ENCODE measurements around the gene RXRA. TPM values are rescaled to one million over a fixed set of nuclear protein-coding genes. Genes with fewer than 3 reads are reported as not detected.

RXRA gene
- total and polyA plus RNA-seq, 2 of the 13 experiments (the other 11 are each of a cell fraction or from before 2014, with no cell fraction given), result 18.9 to 29.2 TPM

GRCh38 chr9:134336228-134336627, 10.0 kb downstream of the RXRA start:
- Histone ChIP-seq H3K79me2 (ENCODE audit: insufficient read depth, low read length) (peaks cover 99% of the 10 kb centered on the region), H3K27me3 (ENCODE audit: control insufficient read depth in 1 of 2, insufficient read depth in 2 of 2, low read length in 2 of 2) (no peaks in the 10 kb centered on the region), H3K4me2 (ENCODE audit: low read depth, low read length) (peak overlapping the region; percentile 48; the same call in 1 of the 2 replicates), H3K9ac (ENCODE audit: insufficient read depth, low read depth, low read length) (peak overlapping the region; percentile 5; the same call in 1 of the 2 replicates), H3K9me3 (ENCODE audit: low read length) (no peaks in the 10 kb centered on the region), H2AFZ (ENCODE audit: low read length) (no peak overlapping the region), H3K4me3 (replicated peaks in 1 of 3; ENCODE audit: insufficient read depth in 1 of 3, low read depth in 2 of 3, low read length in 3 of 3) (no peak overlapping the region; a peak in 1 of 6 replicates), H3K4me1 (ENCODE audit: insufficient read depth, low read length) (peaks cover 88% of the 10 kb centered on the region), H3K36me3 (replicated peaks in 1 of 2; ENCODE audit: control insufficient read depth in 1 of 2, insufficient read depth in 2 of 2, low read length in 2 of 2) (peaks cover 4 to 7% of the 10 kb centered on the region in 2 experiments; a peak in 2 of 5 replicates), H4K20me1 (ENCODE audit: insufficient read depth, low read length) (peaks cover 95% of the 10 kb centered on the region), H3K27ac (ENCODE audit: extremely low read length, insufficient read depth, low read length) (peak overlapping the region; percentile 65)
- ATAC-seq (no peak), FAIRE-seq (no peak), DNase-seq (ENCODE audit: low spot score) (no peak)
- POLR2A ChIA-PET, result interaction anchor here (1.0 to 1.4 kb wide), 2 partner anchors 16 to 28 kb away, joined by 4 read pairs; no protein-coding TSS in a partner anchor
- WGBS (ENCODE audit: low lambda C conversion rate), result 31% methylated on average over 2 of the region's 12 CpGs
- BruUV-seq (replicated peaks), result no TSS peak
- CTCF ChIA-PET (ENCODE audit: low intra/inter-chr PET ratio, low total read pairs), result no interaction called here
- in situ Hi-C loops (cut with HindIII; ENCODE audit: extremely low pct_ligation_motif_present, low pct_unique_long_range_greater_than_20kb), result loop anchor here (10.0 kb wide), 1 partner anchor 271 kb away; the partner anchor contains the start of gene BRD3
- intact Hi-C loops (cut with micrococcal nuclease; ENCODE audit: unreplicated experiment), result no loop called here
- TF ChIP-seq HOXA3 (CRISPR knock-in tag; IDR thresholded peaks at IDR 0.05) (no peak), ZNF891 (CRISPR knock-in tag; IDR thresholded peaks at IDR 0.05) (peak; percentile 51; the same call in 1 of the 2 replicates), ZNF235 (CRISPR knock-in tag; IDR thresholded peaks at IDR 0.05; ENCODE audit: borderline replicate concordance) (0 out of 2 replicates have a peak, but pooled peaks have one; percentile 5), PCBP1 (IDR thresholded peaks at IDR 0.05; ENCODE audit: borderline replicate concordance, low read depth, low read length) (0 out of 2 replicates have a peak, but pooled peaks have one; percentile 6), HNF1B (CRISPR knock-in tag; IDR thresholded peaks at IDR 0.05) (0 out of 2 replicates have a peak, but pooled peaks have one; percentile 7), ZSCAN29 (CRISPR knock-in tag; conservative IDR thresholded peaks at IDR 0.05) (no peak), SRF (IDR thresholded peaks at IDR 0.05; ENCODE audit: low read depth, low read length) (no peak), HOXA9 (CRISPR knock-in tag; IDR thresholded peaks at IDR 0.05; ENCODE audit: borderline replicate concordance) (no peak), AGO2 (optimal IDR thresholded peaks at IDR 0.05; ENCODE audit: low read depth, low read length) (peak; percentile 17), NFRKB (IDR thresholded peaks at IDR 0.05) (no peak)
- TF ChIP-seq, protein P1, sequence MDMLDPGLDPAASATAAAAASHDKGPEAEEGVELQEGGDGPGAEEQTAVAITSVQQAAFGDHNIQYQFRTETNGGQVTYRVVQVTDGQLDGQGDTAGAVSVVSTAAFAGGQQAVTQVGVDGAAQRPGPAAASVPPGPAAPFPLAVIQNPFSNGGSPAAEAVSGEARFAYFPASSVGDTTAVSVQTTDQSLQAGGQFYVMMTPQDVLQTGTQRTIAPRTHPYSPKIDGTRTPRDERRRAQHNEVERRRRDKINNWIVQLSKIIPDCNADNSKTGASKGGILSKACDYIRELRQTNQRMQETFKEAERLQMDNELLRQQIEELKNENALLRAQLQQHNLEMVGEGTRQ (IDR thresholded peaks at IDR 0.05; ENCODE audit: low read depth, low read length), result no peak
- TF ChIP-seq, protein P1 (CRISPR knock-in tag; IDR thresholded peaks at IDR 0.05; ENCODE audit: borderline replicate concordance), result 0 out of 2 replicates have a peak, but pooled peaks have one; percentile 12
- TF ChIP-seq, protein P2, sequence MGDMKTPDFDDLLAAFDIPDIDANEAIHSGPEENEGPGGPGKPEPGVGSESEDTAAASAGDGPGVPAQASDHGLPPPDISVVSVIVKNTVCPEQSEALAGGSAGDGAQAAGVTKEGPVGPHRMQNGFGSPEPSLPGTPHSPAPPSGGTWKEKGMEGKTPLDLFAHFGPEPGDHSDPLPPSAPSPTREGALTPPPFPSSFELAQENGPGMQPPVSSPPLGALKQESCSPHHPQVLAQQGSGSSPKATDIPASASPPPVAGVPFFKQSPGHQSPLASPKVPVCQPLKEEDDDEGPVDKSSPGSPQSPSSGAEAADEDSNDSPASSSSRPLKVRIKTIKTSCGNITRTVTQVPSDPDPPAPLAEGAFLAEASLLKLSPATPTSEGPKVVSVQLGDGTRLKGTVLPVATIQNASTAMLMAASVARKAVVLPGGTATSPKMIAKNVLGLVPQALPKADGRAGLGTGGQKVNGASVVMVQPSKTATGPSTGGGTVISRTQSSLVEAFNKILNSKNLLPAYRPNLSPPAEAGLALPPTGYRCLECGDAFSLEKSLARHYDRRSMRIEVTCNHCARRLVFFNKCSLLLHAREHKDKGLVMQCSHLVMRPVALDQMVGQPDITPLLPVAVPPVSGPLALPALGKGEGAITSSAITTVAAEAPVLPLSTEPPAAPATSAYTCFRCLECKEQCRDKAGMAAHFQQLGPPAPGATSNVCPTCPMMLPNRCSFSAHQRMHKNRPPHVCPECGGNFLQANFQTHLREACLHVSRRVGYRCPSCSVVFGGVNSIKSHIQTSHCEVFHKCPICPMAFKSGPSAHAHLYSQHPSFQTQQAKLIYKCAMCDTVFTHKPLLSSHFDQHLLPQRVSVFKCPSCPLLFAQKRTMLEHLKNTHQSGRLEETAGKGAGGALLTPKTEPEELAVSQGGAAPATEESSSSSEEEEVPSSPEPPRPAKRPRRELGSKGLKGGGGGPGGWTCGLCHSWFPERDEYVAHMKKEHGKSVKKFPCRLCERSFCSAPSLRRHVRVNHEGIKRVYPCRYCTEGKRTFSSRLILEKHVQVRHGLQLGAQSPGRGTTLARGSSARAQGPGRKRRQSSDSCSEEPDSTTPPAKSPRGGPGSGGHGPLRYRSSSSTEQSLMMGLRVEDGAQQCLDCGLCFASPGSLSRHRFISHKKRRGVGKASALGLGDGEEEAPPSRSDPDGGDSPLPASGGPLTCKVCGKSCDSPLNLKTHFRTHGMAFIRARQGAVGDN (CRISPR knock-in tag; IDR thresholded peaks at IDR 0.05), result peak; percentile 6; the same call in 1 of the 2 replicates
